Activated CD4-positive, alpha-beta T cell treated with anti-CD3 and anti-CD28 coated beads for 4 hours (primary cell): Measurements from ENCODE around the gene C19orf47.

ENCODE experiments used
- DNase-seq, 2 donors: peaks; one replicate each; pipeline ENCODE4 v3.0.0-alpha.2; 2020

Gene C19orf47

GRCh38 chr19:40314656-40315055, 33.5 kb downstream of the C19orf47 start:
- no peak for DNase-seq

- DNase-seq, result no peak
Observed at GRCh38 chr19:40313229-40313983, 34.8 kb downstream of the C19orf47 start.

- no peak for DNase-seq
Observed at GRCh38 chr19:40312533-40312932, 35.7 kb downstream of the C19orf47 start.

GRCh38 chr19:40309666-40310065, 38.5 kb downstream of the C19orf47 start:
- DNase-seq, result no peak

GRCh38 chr19:40305403-40305802, 42.8 kb downstream of the C19orf47 start:
- peak; percentile 73 to 77 for DNase-seq

- DNase-seq, result no peak
Observed at GRCh38 chr19:40304306-40304705, 43.9 kb downstream of the C19orf47 start.

- no peak for DNase-seq
Observed at GRCh38 chr19:40303765-40304164, 44.4 kb downstream of the C19orf47 start.

GRCh38 chr19:40302224-40303011, 45.8 kb downstream of the C19orf47 start:
- no peak for DNase-seq

GRCh38 chr19:40300668-40301067, 47.5 kb downstream of the C19orf47 start:
- DNase-seq, result no peak

- DNase-seq, result no peak
Observed at GRCh38 chr19:40298026-40298425, 50.2 kb downstream of the C19orf47 start.

- no peak for DNase-seq
Observed at GRCh38 chr19:40294560-40294959, 53.6 kb downstream of the C19orf47 start.

GRCh38 chr19:40286971-40287421, 61.2 kb downstream of the C19orf47 start:
- DNase-seq, result no peak

GRCh38 chr19:40286235-40286970, 61.8 kb downstream of the C19orf47 start:
- DNase-seq, result no peak

GRCh38 chr19:40285353-40286234, 62.6 kb downstream of the C19orf47 start:
- DNase-seq, result peak; percentile 96 to 97

- DNase-seq, result peak; percentile 72 to 81
Observed at GRCh38 chr19:40284501-40285352, 63.5 kb downstream of the C19orf47 start, which contains the start of gene AKT2. TSS of gene AKT2 (minus strand) at chr19:40285345. CDS start at chr19:40265267, 20,078 bp downstream.

GRCh38 chr19:40284251-40284500, 64.0 kb downstream of the C19orf47 start:
- DNase-seq, result no peak

- DNase-seq, result no peak
Observed at GRCh38 chr19:40283414-40284250, 64.6 kb downstream of the C19orf47 start.

GRCh38 chr19:40282920-40283319, 65.3 kb downstream of the C19orf47 start:
- DNase-seq, result no peak

GRCh38 chr19:40282209-40282580, 66.0 kb downstream of the C19orf47 start:
- DNase-seq, result no peak

- no peak for DNase-seq
Observed at GRCh38 chr19:40281381-40282208, 66.6 kb downstream of the C19orf47 start.
